Measurements from ENCODE around the gene TIPARP. TPM values are rescaled to one million over a fixed set of nuclear protein-coding genes. Genes with fewer than 3 reads are reported as not detected.
"Not testable (repeated sequence)": the region's sequence is repeated elsewhere in the genome, so short reads cannot be mapped to it uniquely, and the experiment has no call there.

TIPARP gene
- polyA plus RNA-seq, 10 donors: 7.2 to 10.9 (median 8.7) TPM

GRCh38 chr3:156646958-156647357 lies 27.4 kb upstream of the TIPARP start:
- no peak for DNase-seq

DNA sequence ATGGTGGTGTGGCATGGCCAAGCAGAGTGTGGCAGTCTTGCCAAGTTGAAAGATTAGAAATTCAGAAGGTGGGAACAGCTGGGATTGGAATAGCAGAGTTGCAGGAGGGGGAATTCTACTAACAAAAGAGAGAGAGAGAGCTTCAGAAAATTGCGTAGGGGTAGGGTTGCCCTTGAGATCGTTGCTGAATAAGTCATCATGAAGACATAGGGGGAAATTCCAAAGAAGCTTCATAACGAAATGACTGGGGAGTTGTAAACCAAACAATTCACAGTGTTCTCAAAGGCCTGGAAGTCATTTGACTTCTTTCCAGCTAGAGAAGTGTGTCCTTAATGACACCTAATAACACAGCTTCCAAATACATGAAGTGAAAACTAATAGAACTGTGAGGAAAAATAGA lies 26.3 kb upstream of the TIPARP start:
- DNase-seq: no peak

DNA sequence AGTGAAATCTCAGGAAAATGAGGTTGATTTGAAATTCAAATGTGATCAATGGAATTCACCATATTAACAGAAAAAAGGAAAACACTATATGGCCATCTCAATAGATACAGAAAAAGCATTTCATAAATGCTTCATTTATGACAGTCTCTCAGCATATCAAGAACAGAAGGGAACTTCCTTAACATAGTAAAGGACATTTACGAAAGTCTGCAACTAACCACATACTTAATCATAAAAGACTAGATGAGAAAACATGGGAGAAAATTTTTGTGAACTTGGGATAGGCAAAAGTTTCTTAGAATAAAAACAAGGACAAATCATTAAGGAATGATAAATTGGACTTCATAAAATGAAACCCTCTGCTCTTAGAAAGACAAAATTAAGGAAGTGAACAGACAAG lies 24.7 kb upstream of the TIPARP start:
- DNase-seq: no peak

DNA sequence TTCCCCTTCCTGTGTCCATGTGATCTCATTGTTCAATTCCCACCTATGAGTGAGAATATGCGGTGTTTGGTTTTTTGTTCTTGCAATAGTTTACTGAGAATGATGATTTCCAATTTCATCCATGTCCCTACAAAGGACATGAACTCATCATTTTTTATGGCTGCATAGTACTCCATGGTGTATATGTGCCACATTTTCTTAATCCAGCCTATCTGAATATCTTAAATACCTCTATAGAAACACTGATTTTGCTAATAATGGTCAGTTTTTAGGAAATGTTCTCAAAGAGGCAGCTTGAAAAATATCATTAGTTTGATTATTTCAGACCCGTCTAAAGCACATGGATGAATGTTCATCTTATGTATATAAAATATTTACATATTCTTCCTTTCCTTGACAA lies 21.7 kb upstream of the TIPARP start:
- not testable (repeated sequence) for DNase-seq

DNA sequence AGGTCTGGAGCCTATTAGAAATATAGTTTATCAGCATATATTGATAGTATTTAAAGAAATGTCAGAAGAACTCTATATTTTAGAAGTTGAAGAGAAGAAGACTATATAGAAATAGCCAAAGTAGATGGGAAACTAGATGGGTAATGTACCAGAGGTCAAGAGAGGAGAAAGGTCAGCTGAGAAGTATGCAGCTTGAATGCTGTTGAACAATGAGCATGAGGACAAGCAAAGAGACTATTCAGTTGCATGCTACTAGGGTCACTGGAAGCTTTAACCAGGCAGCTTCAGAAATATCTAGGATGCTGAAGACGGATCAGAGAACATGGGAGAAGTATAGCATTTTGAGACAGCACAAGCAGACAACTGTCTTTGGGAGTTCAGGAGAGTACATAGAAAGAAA lies 19.6 kb upstream of the TIPARP start:
- DNase-seq: no peak

GRCh38 chr3:156655819-156656550 lies 18.4 kb upstream of the TIPARP start:
- DNase-seq: no peak

GRCh38 chr3:156657440-156657839 lies 16.9 kb upstream of the TIPARP start:
- no peak for DNase-seq

DNA sequence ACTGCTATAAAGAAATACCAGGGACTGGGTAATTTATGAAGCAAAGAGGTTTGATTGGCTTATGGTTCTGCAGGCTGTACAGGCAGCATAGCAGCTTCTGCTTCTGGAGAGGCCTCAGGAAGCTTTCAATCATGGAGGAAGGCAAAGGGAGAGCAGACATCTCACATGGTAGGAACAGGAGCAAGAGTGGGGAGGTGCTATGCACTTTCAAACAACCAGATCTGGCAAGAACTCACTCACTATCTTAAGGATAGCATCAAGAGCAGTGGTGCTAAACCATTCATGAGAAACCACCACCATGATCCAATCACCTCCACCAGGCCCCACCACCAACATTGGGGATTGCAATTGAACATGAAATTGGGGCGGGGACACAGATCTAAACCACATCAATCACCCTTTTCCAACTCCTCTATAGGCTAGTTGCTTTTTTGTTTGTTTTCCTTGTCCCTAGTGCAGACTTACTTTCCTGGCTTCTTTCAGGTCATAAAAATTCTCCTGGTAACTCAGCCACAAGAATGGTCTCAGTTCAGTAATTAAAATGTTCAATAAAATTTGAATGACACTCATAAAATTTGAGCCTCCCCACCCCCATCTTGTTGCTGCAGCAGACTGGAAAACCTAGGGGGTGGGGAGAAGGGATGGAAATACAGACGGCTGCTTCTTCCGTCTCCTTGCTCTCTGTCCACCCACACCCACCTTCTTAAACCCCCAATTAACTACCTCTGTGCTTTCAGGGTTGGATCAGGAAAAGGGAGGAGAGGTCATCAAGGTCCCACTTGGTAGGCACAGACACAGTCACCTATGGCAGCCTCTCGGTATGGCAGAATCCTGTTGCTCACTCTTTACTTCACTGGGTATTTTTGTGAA lies 16.3 kb upstream of the TIPARP start:
- DNase-seq: no peak

GRCh38 chr3:156658732-156659090 lies 15.7 kb upstream of the TIPARP start:
- DNase-seq: no peak

DNA sequence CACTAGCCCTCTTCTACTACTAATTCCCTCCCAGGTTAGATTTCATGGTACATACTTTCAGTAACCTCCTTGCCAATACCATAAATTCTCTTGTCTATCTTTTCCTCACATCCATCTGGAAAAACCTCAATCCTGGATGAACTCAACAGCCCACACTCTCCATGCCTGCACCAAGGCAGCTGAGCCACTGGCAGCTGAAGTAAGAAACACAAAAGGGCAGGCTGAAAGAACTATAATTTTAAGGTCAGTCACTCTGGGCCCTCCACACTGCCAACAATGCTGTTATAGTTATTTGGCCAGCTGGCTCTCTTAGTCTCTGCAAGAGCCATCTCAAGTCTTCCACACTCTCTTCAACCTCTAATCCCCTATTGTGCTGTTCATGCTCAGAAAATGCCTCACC lies 15.1 kb upstream of the TIPARP start:
- DNase-seq: peak in 1 of 3 donors; percentile 26

DNA sequence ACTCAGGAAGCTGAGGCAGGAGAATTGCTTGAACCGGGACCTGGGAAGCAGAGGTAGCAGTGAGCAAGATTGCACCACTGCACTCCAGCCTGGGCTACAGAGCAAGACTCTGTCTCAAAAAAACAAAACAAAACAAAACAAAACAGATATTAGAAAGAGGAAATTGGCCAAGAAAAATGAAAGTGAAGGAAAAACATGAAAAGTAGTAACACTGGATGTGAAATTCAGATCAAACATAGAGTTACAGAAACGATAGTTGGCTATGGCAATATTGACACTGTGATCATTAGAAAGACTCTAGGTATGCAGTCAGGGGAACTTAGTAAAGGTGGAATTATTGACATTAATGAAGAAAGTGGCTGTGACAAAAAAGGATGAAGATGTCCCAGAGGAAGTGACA lies 13.2 kb upstream of the TIPARP start:
- DNase-seq: no peak

DNA sequence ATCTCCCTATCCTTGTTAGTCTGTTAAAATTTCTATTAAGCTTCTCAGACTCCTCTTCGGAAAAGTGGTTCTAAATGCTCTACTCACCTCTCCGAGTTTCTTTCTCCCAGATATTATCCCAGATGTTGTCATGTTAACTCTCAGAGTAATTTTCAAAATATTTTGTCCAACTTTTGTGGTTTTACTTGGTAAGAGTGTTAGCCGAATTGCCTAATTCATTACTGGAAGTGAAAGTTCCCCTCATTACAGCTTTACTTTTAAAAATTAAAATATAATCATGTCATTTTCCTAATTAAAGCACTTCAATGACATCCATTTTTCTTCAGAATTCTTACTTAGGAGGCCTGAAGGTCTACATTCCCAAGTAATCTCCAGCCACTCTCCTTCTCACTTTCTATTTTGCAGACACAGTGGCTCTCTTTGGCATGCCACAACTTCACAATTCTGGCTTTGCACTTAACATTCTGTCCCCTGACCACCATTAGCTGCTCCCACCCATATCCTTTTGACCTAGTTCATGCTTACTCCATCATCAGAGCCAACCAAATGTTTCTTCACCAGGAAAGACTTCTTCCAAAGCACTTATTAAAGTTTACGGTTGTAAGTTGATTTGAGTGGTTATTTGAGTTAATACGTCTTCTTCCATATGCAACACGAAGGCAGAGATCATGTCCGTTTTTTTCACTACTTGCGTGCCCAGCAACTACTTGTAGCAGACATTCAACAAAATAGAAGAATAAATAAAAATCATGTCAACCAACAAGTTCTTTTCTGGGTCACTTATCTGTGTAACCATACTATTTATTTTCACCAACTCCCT lies 10.2 kb upstream of the TIPARP start:
- DNase-seq: no peak

- DNase-seq: no peak
Observed at GRCh38 chr3:156664831-156665178, 9.6 kb upstream of the TIPARP start.

GRCh38 chr3:156665291-156665690 lies 9.1 kb upstream of the TIPARP start:
- peak in 1 of 3 donors; percentile 13 for DNase-seq

DNA sequence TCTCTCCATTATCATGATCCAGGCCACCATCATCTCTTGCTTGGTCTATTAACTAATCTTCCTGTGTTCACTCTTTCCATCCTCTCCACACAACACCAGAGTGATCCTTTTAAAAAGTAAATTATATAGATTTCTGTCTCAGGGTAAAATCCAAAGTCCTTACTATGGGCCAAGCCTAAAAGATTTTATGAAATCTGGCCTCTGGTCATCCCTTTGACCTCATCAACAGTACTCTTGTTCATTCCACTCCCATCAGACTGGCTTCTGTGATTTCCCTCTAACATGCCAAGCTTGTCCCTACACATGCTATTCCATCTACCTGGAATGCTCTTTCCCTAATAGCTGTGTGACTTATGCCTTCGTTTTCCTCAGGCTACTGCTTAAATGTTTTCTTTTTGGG lies 8.3 kb upstream of the TIPARP start:
- DNase-seq: no peak

DNA sequence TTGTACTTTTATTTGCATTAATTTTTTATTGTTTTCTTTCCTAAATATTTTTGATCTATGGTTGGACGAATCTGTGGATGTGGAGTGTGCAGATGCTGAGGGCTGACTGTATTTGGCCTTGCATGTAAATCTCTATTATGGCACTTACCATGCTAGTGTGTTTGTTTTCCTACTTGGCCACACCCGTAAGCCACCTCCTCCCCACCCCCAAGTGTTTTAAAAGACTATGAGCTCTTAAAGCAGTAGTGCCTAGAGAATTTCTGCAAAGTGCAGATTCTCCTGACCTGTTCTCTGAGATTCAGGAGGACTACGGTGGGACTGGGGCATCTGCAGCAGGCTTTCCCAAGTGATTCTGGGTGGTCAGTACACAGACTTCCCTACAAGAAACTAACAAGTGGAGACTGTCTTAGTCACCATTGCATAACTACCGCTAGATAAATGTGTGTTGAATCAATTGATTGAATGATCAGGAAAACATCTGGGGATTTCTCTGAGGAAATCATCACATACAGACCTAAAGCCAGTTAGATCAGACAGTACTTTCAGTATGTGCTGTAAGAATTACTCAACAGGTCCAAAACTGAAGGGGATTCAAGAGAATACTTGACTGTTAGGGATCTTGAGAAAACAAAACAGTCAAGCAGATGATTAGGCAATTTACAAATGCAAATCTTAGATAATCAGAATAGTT lies 6.2 kb upstream of the TIPARP start:
- DNase-seq: no peak

- DNase-seq: no peak
Observed at GRCh38 chr3:156670077-156670476, 4.3 kb upstream of the TIPARP start.

- no peak for DNase-seq
Observed at GRCh38 chr3:156670652-156671051, 3.7 kb upstream of the TIPARP start.

- no peak for DNase-seq
Observed at GRCh38 chr3:156673732-156674045, 701 bp upstream of the TIPARP start.

DNA sequence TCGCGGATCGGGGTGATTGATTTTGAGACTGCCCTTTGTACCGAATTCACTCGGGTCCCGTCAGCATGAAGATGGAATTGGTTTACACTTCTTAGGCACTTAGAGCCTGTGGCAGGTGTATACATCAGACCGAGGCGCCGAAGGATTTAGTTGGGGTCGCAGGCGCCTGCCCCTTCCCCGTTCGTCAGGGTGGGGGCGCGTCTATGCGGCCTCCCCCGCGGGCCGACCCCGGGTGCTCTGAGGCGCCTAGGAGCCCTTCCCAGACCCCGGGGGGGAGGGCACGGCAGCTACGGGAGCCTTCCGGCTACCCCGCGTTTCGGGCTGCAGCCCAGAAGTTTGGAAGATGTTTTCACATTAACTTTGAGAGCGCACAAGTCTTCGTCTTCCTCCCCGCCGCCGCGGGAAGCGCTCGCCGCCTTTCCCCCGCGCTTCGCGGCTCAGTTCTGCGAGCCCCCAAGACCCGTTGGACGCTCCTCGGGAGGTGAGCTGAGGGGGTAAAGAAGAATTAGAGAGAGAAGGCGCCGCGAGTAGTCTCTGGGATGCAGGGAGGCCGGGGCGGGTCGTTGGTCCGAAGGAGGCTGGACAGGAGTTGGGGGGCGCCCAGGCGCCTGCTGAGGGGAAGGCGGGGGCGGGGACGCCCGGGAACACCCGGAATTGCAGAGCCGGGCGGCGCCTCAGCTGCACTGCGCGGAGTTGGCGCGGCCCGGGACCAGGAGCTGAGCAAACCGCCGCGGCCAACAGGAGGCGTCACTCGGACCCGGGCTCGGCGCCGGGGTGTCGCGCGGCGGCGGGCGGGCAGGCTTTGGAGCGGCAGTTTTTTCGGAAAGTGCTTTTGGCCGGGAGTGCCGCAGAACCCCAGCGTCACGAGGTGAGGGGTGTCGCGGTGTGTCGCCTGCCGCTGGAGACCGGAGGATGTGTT lies 780 bp downstream of the TIPARP start:
- peak in 2 of 3 donors; percentile 78 to 89 for DNase-seq

Measured in muscle of back (tissue), 11 donors.